GM21367 (cell line): ENCODE results near the gene PACSIN3.

Experiments used
- ATAC-seq: cut with Tn5 transposase; IDR thresholded peaks from one replicate; pipeline ENCODE4 v1.9.1; 2021; ENCODE audit not compliant: unreplicated experiment

Gene PACSIN3

DNA sequence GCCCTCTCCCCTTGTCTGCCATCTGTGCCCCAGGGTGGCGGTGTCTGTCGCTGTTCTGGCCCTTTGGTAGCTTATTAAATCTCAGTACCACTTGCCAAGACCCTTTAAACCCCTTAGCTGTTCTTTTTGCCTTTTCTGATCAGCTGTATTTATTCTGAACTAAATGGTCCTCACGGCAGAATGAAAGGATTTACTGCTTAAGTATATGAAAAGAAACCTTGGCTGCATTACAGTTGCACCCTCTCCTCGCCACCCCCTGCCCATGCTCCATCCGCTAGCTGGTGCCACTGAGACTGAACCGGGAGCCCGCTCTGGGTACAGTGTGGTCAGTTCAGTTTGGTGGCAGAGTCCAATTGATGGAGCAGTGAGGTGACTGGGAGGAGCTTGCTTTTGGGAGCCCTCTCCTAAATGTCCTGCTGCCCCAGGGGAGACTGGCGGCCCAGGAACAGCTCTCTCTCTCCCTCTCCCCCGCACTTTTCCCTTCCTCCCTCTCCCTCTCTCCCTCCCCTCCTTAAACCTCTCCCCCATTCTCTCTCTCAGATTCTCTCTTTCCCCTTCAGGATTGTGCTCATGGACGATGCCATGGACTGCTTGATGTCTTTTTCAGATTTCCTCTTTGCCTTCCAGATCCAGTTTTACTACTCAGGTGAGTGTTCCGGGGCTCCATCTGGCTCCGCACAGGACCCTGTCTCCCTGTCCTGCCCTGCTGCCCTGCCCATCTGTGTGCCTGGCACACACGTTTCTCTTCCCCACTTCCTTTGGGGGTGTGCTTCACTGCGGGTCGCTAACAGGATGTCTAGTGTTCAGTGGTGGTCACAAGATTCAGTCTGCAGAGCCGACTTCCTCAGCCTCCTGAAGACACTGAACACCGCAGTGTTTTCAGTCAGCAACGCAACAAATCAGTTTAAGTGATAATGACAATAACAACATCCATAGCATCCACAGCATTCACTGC lies 31.3 kb downstream of the PACSIN3 start:
- ATAC-seq, result no peak

DNA sequence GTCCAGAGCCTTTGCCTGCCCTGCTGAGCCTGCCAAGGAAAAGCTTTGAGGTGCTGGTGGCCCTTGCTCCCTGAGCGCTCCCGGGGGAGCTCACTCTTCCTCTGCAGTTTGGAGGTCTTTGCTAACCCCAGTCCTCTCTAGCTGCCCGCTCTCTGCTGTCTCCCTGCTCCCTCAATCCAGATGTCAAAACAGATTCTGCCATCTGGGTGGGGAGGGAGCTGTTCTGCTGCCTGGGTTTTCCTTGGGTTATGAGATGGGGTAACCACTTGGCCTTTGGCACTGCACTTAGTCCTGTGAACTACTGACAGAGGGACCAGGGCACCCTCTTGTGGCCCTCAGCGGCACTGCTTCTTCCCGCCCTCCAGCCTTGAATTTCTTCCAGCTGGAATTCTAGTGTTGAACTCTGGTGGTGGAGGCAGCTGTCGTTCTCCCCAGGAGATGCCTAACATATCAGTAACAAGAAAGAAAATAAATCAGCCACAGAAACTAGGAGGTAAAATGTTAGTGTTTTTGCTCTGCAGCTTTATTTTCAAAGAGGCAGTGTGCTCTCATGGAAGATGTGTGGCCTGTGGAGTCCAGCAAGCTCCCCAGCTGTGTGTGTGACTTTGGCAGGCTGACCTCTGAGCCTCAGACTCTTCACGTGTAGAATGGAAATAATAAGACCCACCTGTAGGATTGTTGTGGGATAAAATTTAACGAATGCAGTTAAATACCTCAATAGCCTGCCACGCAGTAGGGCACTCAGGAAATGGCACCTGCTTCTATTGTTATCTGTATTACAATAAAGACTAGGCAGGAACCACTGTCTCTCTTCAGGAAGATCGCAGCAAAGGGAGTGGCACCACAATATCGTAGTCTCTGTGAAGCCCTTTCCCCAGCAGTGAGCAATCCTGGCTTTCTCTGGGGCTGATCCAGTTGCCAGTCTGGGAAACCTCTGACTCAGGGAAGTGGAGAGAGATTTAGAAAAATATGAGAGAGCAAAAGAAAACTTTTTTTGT lies 33.0 kb downstream of the PACSIN3 start:
- no peak for ATAC-seq

DNA sequence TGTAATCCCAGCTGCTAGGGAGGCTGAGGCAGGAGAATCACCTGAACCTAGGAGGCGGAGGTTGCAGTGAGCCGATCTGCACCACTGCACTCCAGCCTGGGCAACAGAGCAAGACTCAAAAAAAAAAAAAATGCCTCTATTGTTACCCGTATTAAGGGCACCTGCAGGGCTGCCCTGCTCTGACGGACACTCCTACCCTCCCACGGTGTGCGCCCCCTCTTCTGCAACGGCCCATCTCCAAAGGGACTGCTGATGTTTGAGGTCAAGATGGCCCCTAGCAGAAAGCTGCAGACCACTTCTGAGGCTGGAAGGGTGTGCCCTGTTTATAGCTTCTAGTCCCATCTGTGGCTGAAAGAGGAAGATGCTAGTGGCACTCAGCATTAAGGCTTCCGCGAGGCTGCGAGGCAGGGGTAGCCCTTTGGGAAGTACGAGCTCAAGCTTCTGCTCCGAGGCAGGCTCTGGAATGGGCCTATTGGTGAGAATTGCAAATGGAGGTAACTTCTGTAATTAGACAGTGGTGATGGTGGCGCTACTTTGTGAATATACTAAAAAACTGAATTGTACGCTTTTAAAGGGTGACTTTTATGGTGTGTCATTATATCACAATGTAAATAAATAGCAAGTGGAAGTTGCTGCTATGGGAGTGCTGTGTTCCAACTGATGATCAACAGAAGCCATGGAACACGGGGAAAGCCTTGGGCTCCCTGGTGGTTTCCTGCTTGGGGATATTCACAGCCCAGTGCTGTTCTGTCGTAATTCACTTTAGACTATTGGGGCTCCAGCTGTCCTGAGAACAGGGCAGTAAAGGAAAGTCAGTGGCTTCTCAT lies 33.9 kb downstream of the PACSIN3 start:
- no peak for ATAC-seq

DNA sequence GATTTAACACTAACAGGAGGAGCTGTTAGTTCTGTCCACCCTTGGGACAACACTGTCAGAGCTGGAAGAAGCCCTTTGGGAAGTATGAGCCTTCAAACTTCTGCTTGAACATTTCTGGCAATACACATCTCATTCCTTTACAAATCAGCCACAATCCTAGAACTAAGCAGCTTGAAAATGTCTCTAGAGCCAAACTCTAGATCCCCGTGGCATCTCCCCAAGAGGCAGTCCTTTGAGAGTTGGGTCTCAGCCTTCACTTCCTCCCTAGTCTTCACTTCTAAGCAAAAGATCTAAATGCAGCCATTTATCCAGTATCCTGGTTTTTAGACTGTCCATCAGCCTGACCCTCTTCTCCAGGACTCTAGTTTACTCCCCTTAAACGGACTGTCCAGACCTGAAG lies 36.5 kb downstream of the PACSIN3 start:
- ATAC-seq, result no peak

DNA sequence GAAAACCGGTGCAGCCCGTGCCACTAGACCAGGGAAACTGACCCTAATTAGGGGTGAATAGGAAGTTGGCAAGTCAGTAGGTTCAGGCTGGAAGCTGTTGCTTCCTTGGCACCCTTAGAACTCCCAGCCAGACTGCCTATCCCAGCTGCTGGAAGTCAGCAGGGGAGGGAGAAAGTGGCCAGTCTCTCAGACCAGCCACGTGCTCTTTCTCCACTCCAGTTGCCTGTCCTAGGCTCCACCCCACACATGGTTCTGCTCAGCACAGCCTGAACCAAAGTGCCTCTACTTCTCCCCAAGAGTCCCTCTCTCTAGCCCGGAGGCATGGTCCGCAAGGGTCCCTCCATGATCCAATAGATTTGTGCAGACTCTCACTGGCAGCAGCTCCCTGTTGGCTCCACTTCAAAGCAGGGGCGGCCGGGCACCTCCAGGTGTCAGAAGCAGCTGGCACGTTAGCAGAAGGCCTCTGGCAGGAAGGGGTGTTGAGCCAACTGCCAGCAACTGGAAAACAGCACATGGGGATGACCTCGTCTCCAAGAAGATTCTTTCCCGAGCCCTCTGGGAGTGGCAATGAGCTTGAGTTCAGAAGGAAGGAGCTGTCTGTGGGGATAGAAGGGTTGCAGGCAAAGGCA lies 37.2 kb downstream of the PACSIN3 start:
- no peak for ATAC-seq

DNA sequence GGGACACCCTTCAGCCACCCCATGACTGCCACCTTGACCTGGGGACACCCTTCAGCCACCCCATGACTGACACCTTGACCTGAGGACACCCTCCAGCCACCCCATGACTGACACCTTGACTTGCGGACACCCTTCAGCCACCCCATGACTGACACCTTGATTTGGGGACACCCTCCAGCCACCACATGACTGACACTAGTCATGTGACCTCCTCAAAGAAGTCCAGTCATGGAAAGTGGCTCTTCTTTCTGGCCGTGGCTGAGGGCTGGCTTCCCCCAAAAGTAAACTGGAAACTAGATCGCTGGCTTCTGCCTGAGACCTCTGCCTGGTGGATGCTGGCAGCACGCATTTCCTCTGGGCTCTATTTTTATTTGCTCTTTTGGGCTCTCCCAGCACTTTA lies 38.0 kb downstream of the PACSIN3 start:
- no peak for ATAC-seq

DNA sequence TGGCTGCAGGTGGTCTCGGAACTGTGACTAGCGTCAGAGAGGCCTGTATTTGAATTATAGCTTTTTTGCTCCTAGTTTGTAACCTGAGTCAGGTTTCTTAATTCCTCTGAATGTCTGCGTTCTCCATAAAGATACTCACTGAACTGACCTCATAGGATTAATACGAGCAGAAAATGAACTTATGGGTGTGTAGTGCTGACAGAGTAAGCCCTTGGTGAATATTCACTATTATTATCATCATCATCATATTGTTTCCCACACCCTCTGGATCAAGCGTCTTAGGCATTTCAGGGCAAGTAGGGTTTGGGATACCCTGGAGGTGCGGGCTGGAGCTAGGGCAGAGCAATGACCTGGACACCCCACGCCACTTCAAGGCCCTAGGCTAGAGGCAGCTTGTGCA lies 38.6 kb downstream of the PACSIN3 start:
- ATAC-seq, result no peak

DNA sequence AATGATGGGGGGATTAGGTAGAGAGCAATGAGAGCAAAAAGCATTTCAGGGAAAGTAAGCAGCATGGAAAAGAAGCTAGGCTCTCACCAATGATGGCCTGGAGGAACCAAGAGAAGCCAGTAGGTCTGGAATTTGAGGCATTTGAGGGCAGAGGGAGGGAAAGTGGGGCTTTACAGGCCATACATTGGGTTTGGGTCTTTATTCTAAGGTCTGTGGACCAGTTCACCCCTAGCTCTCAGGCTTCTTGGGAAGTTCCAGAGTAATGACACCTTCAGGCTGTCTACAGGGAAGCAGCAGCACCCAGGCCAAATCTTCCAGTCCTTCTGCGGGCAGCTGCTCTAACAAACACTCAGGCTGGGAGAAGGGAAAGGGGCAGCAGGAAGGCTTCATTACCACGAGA lies 39.0 kb downstream of the PACSIN3 start:
- no peak for ATAC-seq

DNA sequence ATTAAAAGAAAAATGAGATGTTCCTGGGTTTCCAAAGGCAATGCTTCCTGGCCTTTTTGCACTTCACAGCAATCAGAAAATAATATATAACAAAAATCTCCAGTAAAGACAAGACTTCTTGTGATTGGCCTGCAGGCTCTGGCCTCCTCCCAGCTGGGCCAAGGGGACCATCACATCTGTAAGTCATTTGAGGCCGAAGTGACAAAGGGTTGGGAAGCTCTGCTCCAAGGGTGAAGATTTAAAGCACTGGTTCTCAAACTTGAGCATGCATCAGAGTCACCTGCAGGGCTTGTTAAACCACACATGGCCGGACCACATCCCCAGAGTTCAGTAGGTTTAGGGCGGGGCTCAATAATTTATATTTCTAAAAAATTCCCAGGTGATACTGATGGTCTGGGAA lies 41.7 kb downstream of the PACSIN3 start:
- ATAC-seq, result no peak

DNA sequence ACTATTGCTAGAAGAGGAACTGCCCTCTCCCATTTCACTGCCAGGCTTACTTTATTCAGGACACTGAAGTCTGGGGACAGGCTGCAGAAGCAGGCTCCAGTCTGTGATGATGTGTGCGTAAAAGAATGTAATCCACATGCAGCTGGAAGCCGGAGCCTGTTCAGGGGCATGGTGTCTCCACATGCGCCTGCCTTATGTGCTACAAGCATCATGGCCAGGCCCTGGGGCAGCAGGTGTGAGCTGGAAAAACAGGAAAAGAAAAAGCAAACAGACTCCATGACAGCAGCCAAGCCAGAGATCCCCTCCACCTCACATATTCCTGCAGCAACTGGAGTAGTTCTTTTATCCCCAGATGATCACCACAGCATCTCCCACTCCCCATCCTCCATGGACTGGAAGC lies 42.9 kb downstream of the PACSIN3 start:
- ATAC-seq, result no peak

DNA sequence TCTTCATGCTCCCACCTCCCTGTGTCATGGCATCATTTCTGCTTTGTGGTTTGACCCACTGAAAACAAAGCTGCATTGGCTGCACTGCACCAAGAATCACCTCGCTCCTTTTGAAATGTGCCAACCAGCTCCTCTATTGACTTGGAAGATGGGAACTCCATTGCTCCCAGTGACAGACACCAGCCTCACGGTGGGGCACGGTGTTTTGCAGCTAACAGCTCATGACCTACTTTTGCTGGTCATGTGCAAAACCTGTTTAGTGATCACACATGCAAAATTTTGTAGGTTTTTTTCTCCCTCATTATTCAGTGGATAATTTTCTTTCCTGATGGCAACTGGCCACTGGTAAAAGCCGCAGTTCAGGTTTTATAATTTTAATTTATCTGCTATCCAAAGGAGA lies 46.4 kb downstream of the PACSIN3 start:
- ATAC-seq, result no peak

DNA sequence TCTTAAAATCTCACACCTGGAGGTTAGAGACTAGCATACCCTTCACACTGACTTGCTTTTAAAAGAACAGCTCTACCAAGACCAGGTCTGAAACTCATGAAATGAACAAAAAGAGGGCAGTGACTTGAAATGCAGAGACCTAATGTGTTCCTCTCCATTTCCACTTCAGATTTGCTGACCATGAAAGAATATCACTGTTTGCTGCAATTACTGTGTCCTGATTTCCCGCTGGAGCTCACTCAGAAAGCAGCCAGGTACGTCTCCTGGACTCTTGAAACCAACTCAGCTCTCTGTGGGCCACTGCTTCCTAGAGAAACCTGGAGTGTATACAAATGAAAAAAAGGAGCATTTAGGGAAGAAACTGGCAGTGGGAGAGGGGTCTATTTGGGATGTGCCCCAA lies 48.8 kb downstream of the PACSIN3 start:
- no peak for ATAC-seq

DNA sequence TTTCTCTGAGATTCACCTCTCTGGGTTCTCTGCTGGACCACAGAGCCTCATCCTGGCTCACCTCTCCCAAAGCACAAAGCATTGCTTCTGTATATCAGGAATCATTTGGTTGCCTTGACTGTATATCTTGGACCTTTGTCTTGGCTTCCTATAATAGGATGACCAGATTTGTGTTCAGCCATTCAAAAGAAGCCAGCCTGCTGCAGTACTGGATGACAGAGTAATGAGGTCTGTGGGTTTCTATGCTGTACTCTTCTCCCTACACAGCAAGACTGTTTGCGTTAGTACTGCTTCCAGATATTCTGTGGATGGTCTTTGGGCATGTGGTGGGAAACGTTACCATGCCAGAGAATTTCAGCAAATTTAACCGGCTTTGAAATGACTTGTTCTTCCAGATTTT lies 49.3 kb downstream of the PACSIN3 start:
- ATAC-seq, result no peak

DNA sequence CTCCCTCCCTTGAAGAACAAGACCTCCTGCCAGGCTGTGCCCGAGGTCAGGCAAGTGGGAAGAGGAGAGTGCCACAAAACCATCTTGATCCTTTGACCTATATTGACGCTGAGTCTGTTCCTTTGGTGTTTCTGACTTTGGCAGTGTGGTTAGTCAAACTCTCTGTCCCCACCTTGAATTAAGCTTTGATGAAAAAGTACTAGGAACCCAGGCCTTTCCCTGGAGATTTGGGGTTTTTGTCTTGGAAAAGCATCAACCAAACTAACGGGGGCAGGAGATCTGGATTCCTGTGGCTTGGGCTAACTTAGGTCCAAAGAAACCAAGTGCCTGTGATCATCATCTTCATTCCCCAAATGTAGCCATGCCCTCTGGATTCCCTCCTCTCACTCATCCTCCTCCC lies 49.9 kb downstream of the PACSIN3 start:
- no peak for ATAC-seq

DNA sequence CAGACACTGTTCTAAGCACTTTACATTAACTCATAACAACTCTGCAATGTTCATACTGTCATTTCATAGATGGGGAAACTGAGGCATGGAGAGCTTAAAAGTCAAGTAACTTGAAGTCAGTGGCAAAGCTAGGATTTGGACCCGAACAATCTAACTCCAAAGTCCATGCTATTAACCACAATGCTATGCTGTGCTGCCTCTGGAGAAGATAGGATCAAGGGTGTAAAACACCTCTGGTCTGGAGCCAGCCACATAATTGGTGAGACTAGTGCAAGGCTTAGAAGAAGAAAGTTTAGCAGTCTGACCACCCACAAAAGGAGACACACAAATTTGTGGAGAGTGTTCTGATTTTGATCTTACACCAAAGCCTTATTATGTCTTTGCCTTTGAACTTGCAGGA lies 53.3 kb downstream of the PACSIN3 start:
- ATAC-seq, result no peak

DNA sequence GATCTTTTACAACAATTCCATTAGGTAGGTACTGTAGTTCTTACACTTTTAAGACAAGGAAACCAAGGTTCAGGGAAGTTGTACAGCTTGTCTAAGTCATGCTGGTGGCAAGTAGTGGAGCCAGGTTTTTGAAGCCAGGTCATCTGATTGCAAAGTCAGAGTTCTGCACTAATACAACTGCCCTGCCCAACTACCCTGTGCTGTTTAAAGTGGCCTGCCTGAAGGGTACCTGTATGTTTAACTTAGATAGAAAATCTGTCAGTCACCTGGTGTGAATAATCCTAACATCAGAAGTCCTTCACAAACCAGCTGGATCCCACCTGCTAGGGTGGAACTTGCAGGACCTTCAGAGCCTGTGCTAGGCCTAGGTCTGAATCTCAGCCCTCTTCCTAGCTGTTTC lies 53.7 kb downstream of the PACSIN3 start:
- no peak for ATAC-seq

DNA sequence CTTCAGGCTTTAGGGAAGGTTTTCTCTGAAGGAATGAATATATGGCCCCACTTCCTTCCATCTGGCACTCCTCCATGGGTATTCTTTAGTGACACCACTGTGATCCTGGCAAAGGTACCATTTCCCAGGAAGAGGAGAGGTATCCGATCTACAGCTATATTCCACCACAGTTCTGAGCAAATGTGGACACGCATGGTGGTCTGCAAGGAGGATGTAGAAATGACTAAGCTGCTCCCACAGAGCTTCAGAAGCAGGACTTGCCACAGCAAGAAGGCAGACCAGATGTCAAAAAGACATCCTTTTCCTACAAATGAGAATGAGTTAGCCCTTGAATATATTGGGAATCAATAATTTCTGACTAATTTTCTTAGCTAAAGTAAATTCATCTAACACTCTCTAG lies 55.1 kb downstream of the PACSIN3 start:
- ATAC-seq, result no peak

DNA sequence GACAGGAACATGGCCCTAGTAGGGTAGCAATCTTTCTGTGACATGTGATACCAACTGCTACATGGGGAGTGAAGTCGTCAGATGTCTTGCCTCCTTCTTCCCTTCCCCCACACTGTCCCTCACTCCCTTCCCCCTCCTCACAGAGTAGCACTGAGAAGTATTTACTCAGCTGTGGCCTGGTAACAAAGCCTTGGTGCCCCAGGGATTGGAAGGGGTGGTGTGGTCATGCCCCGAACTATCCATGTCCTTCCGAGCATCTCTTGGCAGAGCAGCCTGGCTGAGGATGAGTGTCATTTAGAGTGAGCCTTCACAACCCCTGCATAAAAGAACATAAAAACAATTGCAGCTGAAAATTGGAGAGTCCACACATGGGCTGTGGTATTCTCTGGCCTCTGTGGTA lies 55.7 kb downstream of the PACSIN3 start:
- no peak for ATAC-seq
